ENCODE measurements around the gene GPC5.

GRCh38 chr13:92804926-92805325 lies 1406.5 kb downstream of the GPC5 start:
- TF ChIP-seq ZBTB7A (IDR thresholded peaks at IDR 0.05; ENCODE audit: borderline replicate concordance, control insufficient read depth, low read depth, low read length): no peak
- no peak for TF ChIP-seq POLR2A (conservative IDR thresholded peaks at IDR 0.05)
- TF ChIP-seq, protein P1, sequence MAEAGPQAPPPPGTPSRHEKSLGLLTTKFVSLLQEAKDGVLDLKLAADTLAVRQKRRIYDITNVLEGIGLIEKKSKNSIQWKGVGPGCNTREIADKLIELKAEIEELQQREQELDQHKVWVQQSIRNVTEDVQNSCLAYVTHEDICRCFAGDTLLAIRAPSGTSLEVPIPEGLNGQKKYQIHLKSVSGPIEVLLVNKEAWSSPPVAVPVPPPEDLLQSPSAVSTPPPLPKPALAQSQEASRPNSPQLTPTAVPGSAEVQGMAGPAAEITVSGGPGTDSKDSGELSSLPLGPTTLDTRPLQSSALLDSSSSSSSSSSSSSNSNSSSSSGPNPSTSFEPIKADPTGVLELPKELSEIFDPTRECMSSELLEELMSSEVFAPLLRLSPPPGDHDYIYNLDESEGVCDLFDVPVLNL (CRISPR knock-in tag; IDR thresholded peaks at IDR 0.05; ENCODE audit: low read depth): no peak
- TF ChIP-seq ZNF274 (IDR thresholded peaks at IDR 0.05; ENCODE audit: borderline replicate concordance, low read depth, low read length): no peak
- TF ChIP-seq, protein P2, sequence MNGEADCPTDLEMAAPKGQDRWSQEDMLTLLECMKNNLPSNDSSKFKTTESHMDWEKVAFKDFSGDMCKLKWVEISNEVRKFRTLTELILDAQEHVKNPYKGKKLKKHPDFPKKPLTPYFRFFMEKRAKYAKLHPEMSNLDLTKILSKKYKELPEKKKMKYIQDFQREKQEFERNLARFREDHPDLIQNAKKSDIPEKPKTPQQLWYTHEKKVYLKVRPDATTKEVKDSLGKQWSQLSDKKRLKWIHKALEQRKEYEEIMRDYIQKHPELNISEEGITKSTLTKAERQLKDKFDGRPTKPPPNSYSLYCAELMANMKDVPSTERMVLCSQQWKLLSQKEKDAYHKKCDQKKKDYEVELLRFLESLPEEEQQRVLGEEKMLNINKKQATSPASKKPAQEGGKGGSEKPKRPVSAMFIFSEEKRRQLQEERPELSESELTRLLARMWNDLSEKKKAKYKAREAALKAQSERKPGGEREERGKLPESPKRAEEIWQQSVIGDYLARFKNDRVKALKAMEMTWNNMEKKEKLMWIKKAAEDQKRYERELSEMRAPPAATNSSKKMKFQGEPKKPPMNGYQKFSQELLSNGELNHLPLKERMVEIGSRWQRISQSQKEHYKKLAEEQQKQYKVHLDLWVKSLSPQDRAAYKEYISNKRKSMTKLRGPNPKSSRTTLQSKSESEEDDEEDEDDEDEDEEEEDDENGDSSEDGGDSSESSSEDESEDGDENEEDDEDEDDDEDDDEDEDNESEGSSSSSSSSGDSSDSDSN (IDR thresholded peaks at IDR 0.05; ENCODE audit: borderline replicate concordance in 1 of 2, low read depth in 2 of 2, low read length in 2 of 2): no peak
- no peak for TF ChIP-seq RAD21 (CRISPR knock-in tag; conservative IDR thresholded peaks at IDR 0.05 in 1 of 2, IDR thresholded peaks at IDR 0.05 in 1 of 2)
- no peak for TF ChIP-seq CBX5 (IDR thresholded peaks at IDR 0.05; ENCODE audit: borderline replicate concordance, low read depth)
